ENCODE data around the gene STMN1.
A peak's percentile ranks its signal among the peaks of the same experiment; 100 is the strongest.

STMN1 gene

GRCh38 chr1:25908161-25908560 is 1.9 kb upstream of the STMN1 start:
- peaks cover 0 to 26% (median 18%) of the 10 kb centered on the region in 5 donors for H3K4me1 ChIP-seq (ENCODE audit: control insufficient read depth in 5 of 5, insufficient read depth in 5 of 5, low read length in 5 of 5)
- no peak overlapping the region for H3K27ac ChIP-seq (ENCODE audit: low read depth, low read length)
- no peaks in the 10 kb centered on the region for H3K36me3 ChIP-seq (ENCODE audit: control insufficient read depth in 5 of 5, insufficient read depth in 5 of 5, low read length in 5 of 5)
- H3K9ac ChIP-seq (ENCODE audit: low read length in 5 of 5) = no peak overlapping the region
- H3K9me3 ChIP-seq (ENCODE audit: control insufficient read depth in 5 of 5, low read length in 5 of 5) = no peaks in the 10 kb centered on the region
- no peak overlapping the region for H3K4me3 ChIP-seq (ENCODE audit: low read depth in 1 of 5, low read length in 5 of 5)
- no peaks in the 10 kb centered on the region for H3K27me3 ChIP-seq (ENCODE audit: control insufficient read depth in 5 of 5, insufficient read depth in 4 of 5, low read length in 5 of 5)

- H3K27ac ChIP-seq (ENCODE audit: low read depth, low read length) = no peak overlapping the region
These were observed 1.4 kb upstream of the STMN1 start for GRCh38 chr1:25907601-25908000.

GRCh38 chr1:25906644-25907300 is 553 bp upstream of the STMN1 start:
- peak overlapping the region in 1 of 5 donors; percentile 14 for H3K9ac ChIP-seq (ENCODE audit: low read length in 5 of 5)
- peak overlapping the region in 3 of 5 donors; percentile 55 to 72 (median 65) for H3K4me3 ChIP-seq (ENCODE audit: low read depth in 1 of 5, low read length in 5 of 5)

More at GRCh38 chr1:25907601-25908000, 1.4 kb upstream of the STMN1 start:
- Histone ChIP-seq H3K27me3 (ENCODE audit: control insufficient read depth in 5 of 5, insufficient read depth in 4 of 5, low read length in 5 of 5) (no peaks in the 10 kb centered on the region), H3K36me3 (ENCODE audit: control insufficient read depth in 5 of 5, insufficient read depth in 5 of 5, low read length in 5 of 5) (peaks cover 0 to 2% (median under 1%) of the 10 kb centered on the region in 5 donors), H3K4me1 (ENCODE audit: control insufficient read depth in 5 of 5, insufficient read depth in 5 of 5, low read length in 5 of 5) (peaks cover 0 to 26% (median 18%) of the 10 kb centered on the region in 5 donors), H3K4me3 (ENCODE audit: low read depth in 1 of 5, low read length in 5 of 5) (no peak overlapping the region), H3K9me3 (ENCODE audit: control insufficient read depth in 5 of 5, low read length in 5 of 5) (no peaks in the 10 kb centered on the region), H3K9ac (ENCODE audit: low read length in 5 of 5) (no peak overlapping the region)

GRCh38 chr1:25904943-25905679 is 1.1 kb downstream of the STMN1 start:
- peaks cover 0 to 26% (median 18%) of the 10 kb centered on the region in 5 donors for H3K4me1 ChIP-seq (ENCODE audit: control insufficient read depth in 5 of 5, insufficient read depth in 5 of 5, low read length in 5 of 5)
- no peaks in the 10 kb centered on the region for H3K9me3 ChIP-seq (ENCODE audit: control insufficient read depth in 5 of 5, low read length in 5 of 5)
- H3K4me3 ChIP-seq (ENCODE audit: low read depth in 1 of 5, low read length in 5 of 5) = peak overlapping the region; percentile 55 to 81 (median 65)
- H3K36me3 ChIP-seq (ENCODE audit: control insufficient read depth in 5 of 5, insufficient read depth in 5 of 5, low read length in 5 of 5) = peaks cover 0 to 16% (median 8%) of the 10 kb centered on the region in 5 donors
- no peaks in the 10 kb centered on the region for H3K27me3 ChIP-seq (ENCODE audit: control insufficient read depth in 5 of 5, insufficient read depth in 4 of 5, low read length in 5 of 5)
- no peak overlapping the region for H3K27ac ChIP-seq (ENCODE audit: low read depth, low read length)
- peak overlapping the region in 4 of 5 donors; percentile 8 to 71 (median 50) for H3K9ac ChIP-seq (ENCODE audit: low read length in 5 of 5)

More at GRCh38 chr1:25906644-25907300, 553 bp upstream of the STMN1 start:
- Histone ChIP-seq H3K27me3 (ENCODE audit: control insufficient read depth in 5 of 5, insufficient read depth in 4 of 5, low read length in 5 of 5) (no peaks in the 10 kb centered on the region), H3K4me1 (ENCODE audit: control insufficient read depth in 5 of 5, insufficient read depth in 5 of 5, low read length in 5 of 5) (peaks cover 0 to 26% (median 18%) of the 10 kb centered on the region in 5 donors), H3K27ac (ENCODE audit: low read depth, low read length) (no peak overlapping the region), H3K9me3 (ENCODE audit: control insufficient read depth in 5 of 5, low read length in 5 of 5) (no peaks in the 10 kb centered on the region), H3K36me3 (ENCODE audit: control insufficient read depth in 5 of 5, insufficient read depth in 5 of 5, low read length in 5 of 5) (peaks cover 0 to 5% (median 4%) of the 10 kb centered on the region in 5 donors)

- H3K9me3 ChIP-seq (ENCODE audit: control insufficient read depth in 5 of 5, low read length in 5 of 5) = no peaks in the 10 kb centered on the region
- no peak overlapping the region for H3K4me3 ChIP-seq (ENCODE audit: low read depth in 1 of 5, low read length in 5 of 5)
- no peak overlapping the region for H3K9ac ChIP-seq (ENCODE audit: low read length in 5 of 5)
- peaks cover 0 to 26% (median 18%) of the 10 kb centered on the region in 5 donors for H3K4me1 ChIP-seq (ENCODE audit: control insufficient read depth in 5 of 5, insufficient read depth in 5 of 5, low read length in 5 of 5)
- no peaks in the 10 kb centered on the region for H3K27me3 ChIP-seq (ENCODE audit: control insufficient read depth in 5 of 5, insufficient read depth in 4 of 5, low read length in 5 of 5)
- H3K27ac ChIP-seq (ENCODE audit: low read depth, low read length) = no peak overlapping the region
- H3K36me3 ChIP-seq (ENCODE audit: control insufficient read depth in 5 of 5, insufficient read depth in 5 of 5, low read length in 5 of 5) = peaks cover 0 to 24% (median 11%) of the 10 kb centered on the region in 5 donors
These were observed 2.2 kb downstream of the STMN1 start for GRCh38 chr1:25903986-25904385.

- H3K4me1 ChIP-seq (ENCODE audit: control insufficient read depth in 5 of 5, insufficient read depth in 5 of 5, low read length in 5 of 5) = peaks cover 0 to 26% (median 18%) of the 10 kb centered on the region in 5 donors
- no peak overlapping the region for H3K27ac ChIP-seq (ENCODE audit: low read depth, low read length)
- no peaks in the 10 kb centered on the region for H3K27me3 ChIP-seq (ENCODE audit: control insufficient read depth in 5 of 5, insufficient read depth in 4 of 5, low read length in 5 of 5)
- H3K9me3 ChIP-seq (ENCODE audit: control insufficient read depth in 5 of 5, low read length in 5 of 5) = no peaks in the 10 kb centered on the region
- no peak overlapping the region for H3K9ac ChIP-seq (ENCODE audit: low read length in 5 of 5)
- H3K4me3 ChIP-seq (ENCODE audit: low read depth in 1 of 5, low read length in 5 of 5) = no peak overlapping the region
- H3K36me3 ChIP-seq (ENCODE audit: control insufficient read depth in 5 of 5, insufficient read depth in 5 of 5, low read length in 5 of 5) = peaks cover 0 to 33% (median 14%) of the 10 kb centered on the region in 5 donors
These were observed 3.8 kb downstream of the STMN1 start for GRCh38 chr1:25902462-25902861.

GRCh38 chr1:25900219-25900618 is 6.0 kb downstream of the STMN1 start:
- Histone ChIP-seq H3K9ac (ENCODE audit: low read length in 5 of 5) (no peak overlapping the region), H3K4me3 (ENCODE audit: low read depth in 1 of 5, low read length in 5 of 5) (no peak overlapping the region), H3K27ac (ENCODE audit: low read depth, low read length) (no peak overlapping the region), H3K27me3 (ENCODE audit: control insufficient read depth in 5 of 5, insufficient read depth in 4 of 5, low read length in 5 of 5) (no peaks in the 10 kb centered on the region), H3K36me3 (ENCODE audit: control insufficient read depth in 5 of 5, insufficient read depth in 5 of 5, low read length in 5 of 5) (peaks cover 0 to 33% (median 14%) of the 10 kb centered on the region in 5 donors), H3K4me1 (ENCODE audit: control insufficient read depth in 5 of 5, insufficient read depth in 5 of 5, low read length in 5 of 5) (peaks cover 0 to 23% (median 17%) of the 10 kb centered on the region in 5 donors), H3K9me3 (ENCODE audit: control insufficient read depth in 5 of 5, low read length in 5 of 5) (no peaks in the 10 kb centered on the region)

- Histone ChIP-seq H3K9ac (ENCODE audit: low read length in 5 of 5) (no peak overlapping the region), H3K27ac (ENCODE audit: low read depth, low read length) (no peak overlapping the region), H3K4me3 (ENCODE audit: low read depth in 1 of 5, low read length in 5 of 5) (no peak overlapping the region), H3K27me3 (ENCODE audit: control insufficient read depth in 5 of 5, insufficient read depth in 4 of 5, low read length in 5 of 5) (no peaks in the 10 kb centered on the region), H3K36me3 (ENCODE audit: control insufficient read depth in 5 of 5, insufficient read depth in 5 of 5, low read length in 5 of 5) (peaks cover 0 to 33% (median 14%) of the 10 kb centered on the region in 5 donors), H3K4me1 (ENCODE audit: control insufficient read depth in 5 of 5, insufficient read depth in 5 of 5, low read length in 5 of 5) (peaks cover 0 to 18% (median 14%) of the 10 kb centered on the region in 5 donors), H3K9me3 (ENCODE audit: control insufficient read depth in 5 of 5, low read length in 5 of 5) (no peaks in the 10 kb centered on the region)
These were observed 6.4 kb downstream of the STMN1 start for GRCh38 chr1:25899792-25900191.

- Histone ChIP-seq H3K4me1 (ENCODE audit: control insufficient read depth in 5 of 5, insufficient read depth in 5 of 5, low read length in 5 of 5) (peaks cover 0 to 12% (median 11%) of the 10 kb centered on the region in 5 donors), H3K27me3 (ENCODE audit: control insufficient read depth in 5 of 5, insufficient read depth in 4 of 5, low read length in 5 of 5) (no peaks in the 10 kb centered on the region), H3K9ac (ENCODE audit: low read length in 5 of 5) (no peak overlapping the region), H3K9me3 (ENCODE audit: control insufficient read depth in 5 of 5, low read length in 5 of 5) (no peaks in the 10 kb centered on the region), H3K27ac (ENCODE audit: low read depth, low read length) (no peak overlapping the region), H3K36me3 (ENCODE audit: control insufficient read depth in 5 of 5, insufficient read depth in 5 of 5, low read length in 5 of 5) (peaks cover 0 to 33% (median 14%) of the 10 kb centered on the region in 5 donors), H3K4me3 (ENCODE audit: low read depth in 1 of 5, low read length in 5 of 5) (no peak overlapping the region)
These were observed 7.8 kb downstream of the STMN1 start for GRCh38 chr1:25898223-25899015.
